Mammary epithelial cell (primary cell): Measurements from ENCODE around the gene ELN.

Source experiments
- EZH2 ChIP-seq: IDR thresholded peaks from 2 replicates; pipeline ENCODE4 v1.6.1; 2012; ENCODE audit warnings: low read length, inconsistent platforms, borderline replicate concordance
- TF ChIP-seq, protein P1 (sequence below), 2 donors: IDR thresholded peaks in 1 of 2; conservative IDR thresholded peaks in 1 of 2; 2 replicates each; pipeline ENCODE4 v1.5.1; 2011 to 2012; ENCODE audit warnings: inconsistent platforms in 2 of 2, low read length in 2 of 2, mild to moderate bottlenecking in 2 of 2, control low read depth in 1 of 2, low read depth in 1 of 2; ENCODE audit not compliant: insufficient read depth in 1 of 2; ENCODE audit errors: extremely low read depth in 1 of 2

DNA sequence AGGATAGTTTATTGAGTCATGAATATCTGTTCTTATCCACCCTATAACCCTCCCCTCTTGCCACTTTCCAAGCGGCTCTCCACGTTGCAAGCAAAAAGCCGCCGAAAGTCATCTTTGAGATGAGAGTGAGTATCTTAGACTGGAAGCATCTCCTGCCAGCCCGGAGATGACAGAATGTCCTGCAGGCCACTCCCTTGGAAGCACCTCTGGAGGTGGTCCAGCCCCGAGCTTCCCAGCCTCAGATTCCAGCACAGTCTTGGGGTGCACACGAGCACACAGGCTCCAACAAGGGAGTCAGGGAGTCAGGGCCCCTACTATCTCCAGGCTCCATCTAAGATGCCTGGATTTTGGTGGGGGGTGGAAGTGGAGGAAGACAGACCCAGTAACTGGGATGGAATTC, 5.5 kb upstream of the ELN start:
- TF ChIP-seq, protein P1, sequence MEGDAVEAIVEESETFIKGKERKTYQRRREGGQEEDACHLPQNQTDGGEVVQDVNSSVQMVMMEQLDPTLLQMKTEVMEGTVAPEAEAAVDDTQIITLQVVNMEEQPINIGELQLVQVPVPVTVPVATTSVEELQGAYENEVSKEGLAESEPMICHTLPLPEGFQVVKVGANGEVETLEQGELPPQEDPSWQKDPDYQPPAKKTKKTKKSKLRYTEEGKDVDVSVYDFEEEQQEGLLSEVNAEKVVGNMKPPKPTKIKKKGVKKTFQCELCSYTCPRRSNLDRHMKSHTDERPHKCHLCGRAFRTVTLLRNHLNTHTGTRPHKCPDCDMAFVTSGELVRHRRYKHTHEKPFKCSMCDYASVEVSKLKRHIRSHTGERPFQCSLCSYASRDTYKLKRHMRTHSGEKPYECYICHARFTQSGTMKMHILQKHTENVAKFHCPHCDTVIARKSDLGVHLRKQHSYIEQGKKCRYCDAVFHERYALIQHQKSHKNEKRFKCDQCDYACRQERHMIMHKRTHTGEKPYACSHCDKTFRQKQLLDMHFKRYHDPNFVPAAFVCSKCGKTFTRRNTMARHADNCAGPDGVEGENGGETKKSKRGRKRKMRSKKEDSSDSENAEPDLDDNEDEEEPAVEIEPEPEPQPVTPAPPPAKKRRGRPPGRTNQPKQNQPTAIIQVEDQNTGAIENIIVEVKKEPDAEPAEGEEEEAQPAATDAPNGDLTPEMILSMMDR (conservative IDR thresholded peaks at IDR 0.05 in 1 of 2, IDR thresholded peaks at IDR 0.05 in 1 of 2; ENCODE audit: extremely low read depth in 1 of 2, insufficient read depth in 1 of 2, low read depth in 1 of 2, low read length in 2 of 2): no peak
- TF ChIP-seq EZH2: no peak
